ENCODE data around the gene PRPF6. TPM values are rescaled to one million over a fixed set of nuclear protein-coding genes. Genes with fewer than 3 reads are reported as not detected.
A peak's percentile ranks its signal among the peaks of the same experiment; 100 is the strongest.

PRPF6 gene
- total and polyA plus RNA-seq, 2 of the 13 experiments (the other 11 are each of a cell fraction or from before 2014, with no cell fraction given): 63.7 to 101 TPM

GRCh38 chr20:64037199-64037497, 56.2 kb downstream of the PRPF6 start (continued):
- 0 out of 2 replicates have a peak, but pooled peaks have one; percentile 15 for TF ChIP-seq ZNF318 (CRISPR knock-in tag; IDR thresholded peaks at IDR 0.05)
- TF ChIP-seq MEIS1 (CRISPR knock-in tag; IDR thresholded peaks at IDR 0.05; ENCODE audit: borderline replicate concordance): 0 out of 2 replicates have a peak, but pooled peaks have one; percentile 61
- TF ChIP-seq ZNF496 (CRISPR knock-in tag; IDR thresholded peaks at IDR 0.05; ENCODE audit: insufficient replicate concordance): no peak
- no peak for TF ChIP-seq TEF (CRISPR knock-in tag; IDR thresholded peaks at IDR 0.05)
- TF ChIP-seq ELF4 (CRISPR knock-in tag; IDR thresholded peaks at IDR 0.05; ENCODE audit: borderline replicate concordance): 0 out of 2 replicates have a peak, but pooled peaks have one; percentile 39
- TF ChIP-seq GTF3A (CRISPR knock-in tag; conservative IDR thresholded peaks at IDR 0.05): no peak
- no peak for TF ChIP-seq ZNF652 (CRISPR knock-in tag; IDR thresholded peaks at IDR 0.05; ENCODE audit: borderline replicate concordance, low read depth)
- no peak for TF ChIP-seq HNRNPUL1 (IDR thresholded peaks at IDR 0.05; ENCODE audit: low read depth, low read length)
- TF ChIP-seq KIAA2018 (CRISPR knock-in tag; IDR thresholded peaks at IDR 0.05; ENCODE audit: borderline replicate concordance): no peak
- 0 out of 2 replicates have a peak, but pooled peaks have one; percentile 5 for TF ChIP-seq ZNF432 (CRISPR knock-in tag; IDR thresholded peaks at IDR 0.05; ENCODE audit: borderline replicate concordance)
- TF ChIP-seq REPIN1 (CRISPR knock-in tag; IDR thresholded peaks at IDR 0.05; ENCODE audit: borderline replicate concordance, low read depth): no peak
- no peak for TF ChIP-seq KLF16 (CRISPR knock-in tag; IDR thresholded peaks at IDR 0.05)

Data from HepG2 (cell line).